SU-DHL-6 (cell line): ENCODE measurements around the gene SENP3.
A peak's percentile ranks its signal among the peaks of the same experiment; 100 is the strongest.

Source experiments
- H2AFZ ChIP-seq: fragments of 200-600 bp; sonication (generic); 2 replicates; pipeline ENCODE4 v1.6.1; 2014; ENCODE audit warnings: low read depth, mild to moderate bottlenecking, moderate library complexity, mixed read lengths, antibody characterized with exemption, low read length; ENCODE audit not compliant: severe bottlenecking
- H3F3A ChIP-seq: fragments of 200-600 bp; shearing (Covaris generic); 2 replicates; pipeline ENCODE4 v1.6.0; 2016; ENCODE audit warnings: antibody characterized with exemption, mild to moderate bottlenecking; ENCODE audit not compliant: insufficient read depth
- H3K27ac ChIP-seq: fragments of 200-600 bp; sonication (generic); 2 replicates; pipeline ENCODE4 v1.5.1; 2016; ENCODE audit warnings: low read depth, mild to moderate bottlenecking, low read length, moderate library complexity, mixed read lengths
- H3K27me3 ChIP-seq: fragments of 200-600 bp; sonication (generic), shearing (Covaris generic); 2 replicates; pipeline ENCODE4 v1.6.0; 2014; ENCODE audit warnings: mild to moderate bottlenecking, low read length
- H3K36me3 ChIP-seq: fragments of 200-600 bp; sonication (generic); 2 replicates; pipeline ENCODE4 v1.6.1; 2014; ENCODE audit warnings: mild to moderate bottlenecking, low read length, mixed read lengths
- H3K4me2 ChIP-seq: fragments of 300-600, 200-600 bp; shearing (Covaris generic), sonication (generic); 2 replicates; pipeline ENCODE4 v1.6.0; 2014; ENCODE audit warnings: low read length, low read depth, mild to moderate bottlenecking; ENCODE audit not compliant: poor library complexity, severe bottlenecking
- H3K4me3 ChIP-seq: fragments of 200-600 bp; sonication (generic); 2 replicates; pipeline ENCODE4 v1.5.1; 2014; ENCODE audit warnings: antibody characterized with exemption, low read length, mild to moderate bottlenecking, mixed read lengths; ENCODE audit not compliant: insufficient read depth, poor library complexity, severe bottlenecking
- H3K79me2 ChIP-seq: fragments of 200-600 bp; sonication (generic); 2 replicates; pipeline ENCODE4 v1.6.1; 2014; ENCODE audit warnings: mild to moderate bottlenecking, low read length, moderate library complexity; ENCODE audit not compliant: insufficient read depth
- H3K9ac ChIP-seq: fragments of 200-600 bp; sonication (generic); 2 replicates; pipeline ENCODE4 v1.7.0; 2014; ENCODE audit warnings: mild to moderate bottlenecking, low read length
- H3K9me2 ChIP-seq: fragments of 200-600 bp; sonication (generic); replicated peaks from 2 replicates; pipeline ENCODE4 v1.6.1; 2014; ENCODE audit warnings: low read length; ENCODE audit not compliant: insufficient read depth
- H3K9me3 ChIP-seq: fragments of 200-600 bp; sonication (generic); 2 replicates; pipeline ENCODE4 v1.6.1; 2014; ENCODE audit warnings: low read length, mixed read lengths; ENCODE audit not compliant: insufficient read depth
- H4K20me1 ChIP-seq: fragments of 200-600 bp; sonication (generic); 2 replicates; pipeline ENCODE4 v1.6.1; 2014; ENCODE audit warnings: low read depth, mild to moderate bottlenecking, antibody characterized with exemption, low read length, moderate library complexity, mixed read lengths
- CTCF ChIP-seq: fragments of 200-600 bp; sonication (generic); IDR thresholded peaks from one replicate; pipeline ENCODE4 v1.5.1; 2017; ENCODE audit warnings: antibody characterized with exemption, mild to moderate bottlenecking, low read length, moderate library complexity; ENCODE audit not compliant: insufficient read depth, poor library complexity, severe bottlenecking
- EZH2phosphoT487 ChIP-seq: fragments of 200-600 bp; sonication (generic), shearing (Covaris generic); conservative IDR thresholded peaks from 2 replicates; pipeline ENCODE4 v1.6.1; 2018; ENCODE audit warnings: mild to moderate bottlenecking, antibody characterized with exemption, low read length, moderate library complexity, mixed read lengths

The SENP3 gene

GRCh38 chr17:7576432-7576937 lies 14.8 kb downstream of the SENP3 start:
- H3K36me3 ChIP-seq: peaks cover 38% of the 10 kb centered on the region

GRCh38 chr17:7577327-7578199 lies 15.8 kb downstream of the SENP3 start:
- no peak overlapping the region for H3K27ac ChIP-seq
- TF ChIP-seq CTCF: no peak
- TF ChIP-seq EZH2phosphoT487: no peak
- H3K4me2 ChIP-seq: no peak overlapping the region
- no peaks in the 10 kb centered on the region for H3K27me3 ChIP-seq
- peaks cover 84% of the 10 kb centered on the region for H3F3A ChIP-seq
- H3K9ac ChIP-seq: no peak overlapping the region
- no peak overlapping the region for H3K4me3 ChIP-seq
- peaks cover 38% of the 10 kb centered on the region for H3K36me3 ChIP-seq
- H3K9me2 ChIP-seq: no peaks in the 10 kb centered on the region
- H3K9me3 ChIP-seq: no peaks in the 10 kb centered on the region
- peaks cover 37% of the 10 kb centered on the region for H3K79me2 ChIP-seq
- no peak overlapping the region for H2AFZ ChIP-seq
- H4K20me1 ChIP-seq: peaks cover 32% of the 10 kb centered on the region

More at GRCh38 chr17:7576432-7576937, 14.8 kb downstream of the SENP3 start:
- H3K79me2 ChIP-seq: peaks cover 35% of the 10 kb centered on the region
- H3K4me2 ChIP-seq: no peak overlapping the region
- no peaks in the 10 kb centered on the region for H3K9me2 ChIP-seq
- no peaks in the 10 kb centered on the region for H3K27me3 ChIP-seq
- H3K27ac ChIP-seq: no peak overlapping the region
- no peak overlapping the region for H3K9ac ChIP-seq
- H3K9me3 ChIP-seq: no peaks in the 10 kb centered on the region
- peaks cover 32% of the 10 kb centered on the region for H4K20me1 ChIP-seq
- H3K4me3 ChIP-seq: no peak overlapping the region
- H2AFZ ChIP-seq: no peak overlapping the region
- H3F3A ChIP-seq: peaks cover 85% of the 10 kb centered on the region
- no peak for TF ChIP-seq EZH2phosphoT487
- no peak for TF ChIP-seq CTCF

- Histone ChIP-seq H3K27me3 (no peaks in the 10 kb centered on the region), H3K9ac (peak within 1 kb of the TSS; percentile 18; the same call in 1 of the 2 replicates), H3K36me3 (peaks cover 27% of the 10 kb centered on the region), H3F3A (peaks cover 71% of the 10 kb centered on the region), H3K4me3 (no peak within 1 kb of the TSS), H3K4me2 (peak within 1 kb of the TSS; percentile 9), H3K9me3 (no peaks in the 10 kb centered on the region), H2AFZ (no peak within 1 kb of the TSS), H3K9me2 (no peaks in the 10 kb centered on the region), H3K79me2 (peaks cover 30% of the 10 kb centered on the region), H3K27ac (peak within 1 kb of the TSS; percentile 72), H4K20me1 (peaks cover 28% of the 10 kb centered on the region)
- TF ChIP-seq EZH2phosphoT487: no peak
- TF ChIP-seq CTCF: no peak
These were observed 17.5 kb downstream of the SENP3 start, which contains the start of gene CD68 for GRCh38 chr17:7579001-7579833. Gene CD68 (plus strand): TSS chr17:7579638. CDS start chr17:7579678, 40 bp downstream.
